MM.1S (cell line): ENCODE data around the gene ADAMTS7.

Experiments used
- DNase-seq: peaks from one replicate; pipeline ENCODE4 v3.0.0-alpha.2; 2015
- H2AFZ ChIP-seq: fragments of 300-600 bp; sonication (generic); 2 replicates; pipeline ENCODE4 v1.6.0; 2016; ENCODE audit warnings: antibody characterized with exemption, low read length
- H3F3A ChIP-seq: fragments of 300-600 bp; sonication (generic); 2 replicates; pipeline ENCODE4 v1.6.1; 2016; ENCODE audit warnings: mild to moderate bottlenecking, antibody characterized with exemption, low read length, moderate library complexity, mixed read lengths; ENCODE audit not compliant: insufficient read depth
- H3K27ac ChIP-seq: fragments of 300-600 bp; sonication (generic); 2 replicates; pipeline ENCODE4 v1.5.1; 2016; ENCODE audit warnings: mild to moderate bottlenecking, low read length
- H3K27me3 ChIP-seq: fragments of 300-600 bp; sonication (generic); replicated peaks from 2 replicates; pipeline ENCODE4 v1.6.0; 2016; ENCODE audit warnings: low read length; ENCODE audit not compliant: insufficient read depth
- H3K36me3 ChIP-seq: fragments of 300-600 bp; sonication (generic); replicated peaks from 2 replicates; pipeline ENCODE4 v1.6.1; 2016; ENCODE audit warnings: mild to moderate bottlenecking, low read length, mixed read lengths; ENCODE audit not compliant: insufficient read depth
- H3K4me1 ChIP-seq: fragments of 300-600 bp; sonication (generic); 2 replicates; pipeline ENCODE4 v1.6.1; 2016; ENCODE audit warnings: low read length, mixed read lengths
- H3K4me2 ChIP-seq: fragments of 300-600 bp; sonication (generic); 2 replicates; pipeline ENCODE4 v1.6.0; 2016; ENCODE audit warnings: low read depth, low read length
- H3K4me3 ChIP-seq: fragments of 300-600 bp; sonication (generic); 2 replicates; pipeline ENCODE4 v1.5.1; 2016; ENCODE audit warnings: low read length, mixed read lengths
- H3K79me2 ChIP-seq: fragments of 300-600 bp; sonication (generic); 2 replicates; pipeline ENCODE4 v1.6.1; 2016; ENCODE audit warnings: mixed run types, low read length, mixed read lengths
- H3K9ac ChIP-seq: fragments of 300-600 bp; sonication (generic); 2 replicates; pipeline ENCODE4 v1.6.1; 2016; ENCODE audit warnings: low read length, mixed read lengths
- H3K9me2 ChIP-seq: fragments of 300-600 bp; sonication (generic); replicated peaks from 2 replicates; pipeline ENCODE4 v1.6.1; 2016; ENCODE audit warnings: mild to moderate bottlenecking, low read length, mixed read lengths; ENCODE audit not compliant: insufficient read depth
- H3K9me3 ChIP-seq: fragments of 300-600 bp; sonication (generic); replicated peaks from 2 replicates; pipeline ENCODE4 v1.6.1; 2016; ENCODE audit warnings: mild to moderate bottlenecking, low read length, mixed read lengths; ENCODE audit not compliant: insufficient read depth
- H4K20me1 ChIP-seq: fragments of 300-600 bp; sonication (generic); 2 replicates; pipeline ENCODE4 v1.6.1; 2016; ENCODE audit warnings: mild to moderate bottlenecking, low read length, moderate library complexity, mixed read lengths; ENCODE audit not compliant: insufficient read depth
- EZH2 ChIP-seq: fragments of 300-600 bp; sonication (generic); optimal IDR thresholded peaks from 2 replicates; pipeline ENCODE3; 2017; ENCODE audit warnings: low read depth, mild to moderate bottlenecking, antibody characterized with exemption, low read length, mixed read lengths
- EZH2phosphoT487 ChIP-seq: fragments of 300-600 bp; sonication (generic); IDR thresholded peaks from 2 replicates; pipeline ENCODE4 v1.6.1; 2018; ENCODE audit warnings: antibody characterized with exemption, low read length
- TF ChIP-seq, protein P1 (sequence below): fragments of 300-600 bp; sonication (generic); IDR thresholded peaks from 2 replicates; pipeline ENCODE4 v1.5.1; 2016; ENCODE audit warnings: antibody characterized with exemption, low read length, mixed read lengths

The ADAMTS7 gene

DNA sequence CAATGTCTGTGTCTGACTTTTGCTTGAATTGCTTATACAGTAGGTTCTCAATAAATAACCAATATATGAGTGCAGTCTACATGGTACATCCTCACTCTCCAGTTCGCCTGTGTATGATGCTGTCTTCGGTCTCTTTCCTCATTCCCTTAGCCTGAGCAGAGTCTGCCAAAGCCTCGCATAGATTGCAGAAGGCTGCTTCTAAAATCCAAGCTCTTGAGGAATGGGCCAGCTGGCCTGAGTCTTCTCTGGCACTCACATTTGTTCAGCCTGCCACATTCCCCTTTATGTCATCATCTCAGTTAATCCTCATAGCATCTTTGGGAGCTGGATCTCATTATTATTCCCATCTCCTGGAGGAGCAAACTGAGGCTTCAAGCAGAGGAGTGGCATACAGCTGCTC, 27.2 kb upstream of the ADAMTS7 start:
- no peaks in the 10 kb centered on the region for H3K27me3 ChIP-seq
- H3K4me2 ChIP-seq: peak overlapping the region; percentile 46
- H3K9me2 ChIP-seq: no peaks in the 10 kb centered on the region
- H2AFZ ChIP-seq: peak overlapping the region; percentile 66
- peak overlapping the region; percentile 20; the same call in 1 of the 2 replicates for H3K9ac ChIP-seq
- H3K27ac ChIP-seq: peak overlapping the region; percentile 64
- peaks cover 21% of the 10 kb centered on the region for H3F3A ChIP-seq
- no peaks in the 10 kb centered on the region for H3K9me3 ChIP-seq
- H3K4me3 ChIP-seq: 0 out of 2 replicates have a peak overlapping the region, but pooled peaks have one; percentile 13
- H4K20me1 ChIP-seq: no peaks in the 10 kb centered on the region
- no peak for DNase-seq
- H3K4me1 ChIP-seq: peaks cover 34% of the 10 kb centered on the region
- no peaks in the 10 kb centered on the region for H3K79me2 ChIP-seq
- TF ChIP-seq, protein P1, sequence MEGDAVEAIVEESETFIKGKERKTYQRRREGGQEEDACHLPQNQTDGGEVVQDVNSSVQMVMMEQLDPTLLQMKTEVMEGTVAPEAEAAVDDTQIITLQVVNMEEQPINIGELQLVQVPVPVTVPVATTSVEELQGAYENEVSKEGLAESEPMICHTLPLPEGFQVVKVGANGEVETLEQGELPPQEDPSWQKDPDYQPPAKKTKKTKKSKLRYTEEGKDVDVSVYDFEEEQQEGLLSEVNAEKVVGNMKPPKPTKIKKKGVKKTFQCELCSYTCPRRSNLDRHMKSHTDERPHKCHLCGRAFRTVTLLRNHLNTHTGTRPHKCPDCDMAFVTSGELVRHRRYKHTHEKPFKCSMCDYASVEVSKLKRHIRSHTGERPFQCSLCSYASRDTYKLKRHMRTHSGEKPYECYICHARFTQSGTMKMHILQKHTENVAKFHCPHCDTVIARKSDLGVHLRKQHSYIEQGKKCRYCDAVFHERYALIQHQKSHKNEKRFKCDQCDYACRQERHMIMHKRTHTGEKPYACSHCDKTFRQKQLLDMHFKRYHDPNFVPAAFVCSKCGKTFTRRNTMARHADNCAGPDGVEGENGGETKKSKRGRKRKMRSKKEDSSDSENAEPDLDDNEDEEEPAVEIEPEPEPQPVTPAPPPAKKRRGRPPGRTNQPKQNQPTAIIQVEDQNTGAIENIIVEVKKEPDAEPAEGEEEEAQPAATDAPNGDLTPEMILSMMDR: no peak
- TF ChIP-seq EZH2phosphoT487: no peak
- TF ChIP-seq EZH2: no peak
- no peaks in the 10 kb centered on the region for H3K36me3 ChIP-seq

DNA sequence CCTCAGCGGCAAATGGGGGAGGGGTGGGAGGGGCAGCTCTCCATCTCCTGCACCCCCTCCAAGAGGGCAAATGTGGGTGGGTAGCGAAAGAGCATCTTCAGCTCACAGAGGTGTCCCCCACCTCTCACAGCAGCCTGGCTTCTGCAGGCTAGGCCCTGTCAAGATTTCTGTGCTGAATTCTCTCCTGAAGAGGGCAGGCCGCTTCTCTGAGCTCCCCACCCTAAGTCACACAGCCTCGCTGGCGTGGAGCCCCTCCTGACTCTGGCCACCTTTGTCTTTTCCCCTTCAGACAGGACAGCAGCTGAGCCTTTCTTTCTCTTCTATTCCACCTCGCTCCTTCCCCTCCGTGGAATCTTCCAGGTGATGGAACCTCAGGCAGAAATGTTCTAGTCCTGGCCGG, 26.3 kb upstream of the ADAMTS7 start:
- Histone ChIP-seq H4K20me1 (no peaks in the 10 kb centered on the region), H3K9me3 (no peaks in the 10 kb centered on the region), H3K4me3 (no peak overlapping the region), H3K4me1 (peaks cover 34% of the 10 kb centered on the region), H3K9ac (no peak overlapping the region), H3K27ac (peak overlapping the region; percentile 64; the same call in 1 of the 2 replicates), H3F3A (peaks cover 21% of the 10 kb centered on the region), H3K4me2 (peak overlapping the region; percentile 46; the same call in 1 of the 2 replicates), H3K27me3 (no peaks in the 10 kb centered on the region), H2AFZ (peak overlapping the region; percentile 66; the same call in 1 of the 2 replicates), H3K36me3 (no peaks in the 10 kb centered on the region), H3K79me2 (no peaks in the 10 kb centered on the region), H3K9me2 (no peaks in the 10 kb centered on the region)
- DNase-seq: no peak
- TF ChIP-seq, protein P1: no peak
- TF ChIP-seq EZH2 (no peak), EZH2phosphoT487 (no peak)

DNA sequence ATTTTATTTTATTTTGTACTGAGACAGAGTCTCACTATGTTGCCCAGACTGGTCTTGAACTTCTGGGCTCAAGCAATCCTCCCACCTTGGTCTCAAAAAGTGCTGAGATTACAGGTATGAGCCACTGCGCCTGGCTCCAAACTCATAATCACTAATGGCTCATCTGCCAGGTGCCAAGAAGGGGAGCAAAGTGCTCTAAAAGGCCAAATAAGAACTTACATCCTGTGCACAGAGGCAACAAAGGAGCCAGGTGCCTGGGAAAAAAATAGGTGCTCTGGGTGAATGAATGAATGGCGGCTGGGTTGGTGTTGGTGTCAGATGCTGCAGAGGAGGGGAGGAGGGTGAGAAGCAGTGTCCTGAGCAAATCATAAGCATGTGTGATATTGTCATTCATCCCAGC, 25.9 kb upstream of the ADAMTS7 start:
- Histone ChIP-seq H3K9me2 (no peaks in the 10 kb centered on the region), H3K27me3 (no peaks in the 10 kb centered on the region), H3K9me3 (no peaks in the 10 kb centered on the region), H4K20me1 (no peaks in the 10 kb centered on the region), H3K9ac (no peak overlapping the region), H3K4me3 (no peak overlapping the region), H3K4me2 (no peak overlapping the region), H2AFZ (no peak overlapping the region), H3K79me2 (no peaks in the 10 kb centered on the region), H3F3A (peaks cover 21% of the 10 kb centered on the region), H3K4me1 (peaks cover 34% of the 10 kb centered on the region), H3K27ac (no peak overlapping the region), H3K36me3 (no peaks in the 10 kb centered on the region)
- TF ChIP-seq, protein P1: no peak
- TF ChIP-seq EZH2: no peak
- TF ChIP-seq EZH2phosphoT487: no peak
- DNase-seq: no peak
